Peyer's patch (tissue), 4 donors: ENCODE results near the gene RPEL1. TPM values are rescaled to one million over a fixed set of nuclear protein-coding genes. Genes with fewer than 3 reads are reported as not detected.
"Not testable (repeated sequence)": the region's sequence is repeated elsewhere in the genome, so short reads cannot be mapped to it uniquely, and the experiment has no call there.

Experiments used
- DNase-seq, 3 donors: peaks; one replicate each; pipeline ENCODE4 v3.0.0-alpha.2; 2017 to 2019
- H3K27ac ChIP-seq, 4 donors: fragments of 200-600 bp; sonication (generic); one replicate each; pipeline ENCODE4 v1.5.1; 2016 to 2019
- H3K27me3 ChIP-seq, 2 donors: fragments of 200-600 bp; sonication (generic); one replicate each; pipeline ENCODE4 v1.5.1; 2019
- H3K36me3 ChIP-seq, 3 donors: fragments of 200-600 bp; sonication (generic); one replicate each; pipeline ENCODE4 v1.5.1; 2016 to 2019
- H3K4me1 ChIP-seq, 4 donors: fragments of 200-600 bp; sonication (generic); one replicate each; pipeline ENCODE4 v1.5.1; 2016 to 2019
- H3K4me3 ChIP-seq, 4 donors: fragments of 200-600 bp; sonication (generic); 1 replicate in 3 of 4; 2 replicates in 1 of 4; pipeline ENCODE4 v1.5.1; 2016 to 2019; ENCODE audit warnings: mild to moderate bottlenecking in 1 of 4
- H3K9me3 ChIP-seq, 4 donors: fragments of 200-600 bp; sonication (generic); one replicate each; pipeline ENCODE4 v1.5.1; 2016 to 2019; ENCODE audit warnings: mild to moderate bottlenecking in 1 of 4
- POLR2A ChIP-seq, 2 donors: fragments of 450-650 bp; IDR thresholded peaks; one replicate each; pipeline ENCODE4 v1.5.1; 2017; ENCODE audit warnings: antibody characterized with exemption in 2 of 2, mild to moderate bottlenecking in 2 of 2, moderate library complexity in 2 of 2
- total RNA-seq, 4 donors: library from RNA; depleted of rRNA; stranded (reverse); fragments of >200 nt; gene quantifications; one replicate each; pipeline ENCODE4 v1.1.0, GENCODE V29; 2016
- TF ChIP-seq, protein P1 (sequence below), 6 experiments: fragments of 450-650 bp in 4 of 6; fragments of 200-600 bp in 2 of 6; sonication (generic) in 1 of 6; IDR thresholded peaks; one replicate each; pipeline ENCODE4 v1.5.1; 2017 to 2019; ENCODE audit warnings: antibody characterized with exemption in 6 of 6, mild to moderate bottlenecking in 3 of 6, moderate library complexity in 1 of 6

RPEL1 gene
- total RNA-seq, 4 donors from 2014 or later: 0.40 to 0.88 TPM; not detected in 2

DNA sequence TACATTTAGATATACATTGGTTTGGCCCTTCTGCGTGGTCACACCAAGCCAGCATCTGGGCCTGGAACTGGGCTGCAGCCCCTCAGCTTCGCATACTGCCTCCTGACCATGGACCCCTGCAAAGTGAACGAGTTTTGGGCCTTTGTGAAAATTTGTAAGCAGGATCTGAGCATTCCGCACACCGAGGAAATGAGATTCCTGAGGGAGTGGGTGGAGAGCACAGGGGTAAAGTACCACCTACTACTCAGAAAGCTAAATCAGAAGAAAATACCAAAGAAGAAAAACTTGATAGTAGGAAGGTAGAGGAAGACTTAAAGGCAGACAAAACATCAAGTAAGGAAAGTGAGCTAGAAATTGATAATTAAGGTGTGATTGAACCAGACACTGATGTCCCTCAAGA lies 30.1 kb upstream of the RPEL1 start:
- H3K4me3 ChIP-seq: no peak overlapping the region
- H3K27me3 ChIP-seq: no peaks in the 10 kb centered on the region
- H3K36me3 ChIP-seq: no peaks in the 10 kb centered on the region
- H3K4me1 ChIP-seq: no peaks in the 10 kb centered on the region
- TF ChIP-seq, protein P1, sequence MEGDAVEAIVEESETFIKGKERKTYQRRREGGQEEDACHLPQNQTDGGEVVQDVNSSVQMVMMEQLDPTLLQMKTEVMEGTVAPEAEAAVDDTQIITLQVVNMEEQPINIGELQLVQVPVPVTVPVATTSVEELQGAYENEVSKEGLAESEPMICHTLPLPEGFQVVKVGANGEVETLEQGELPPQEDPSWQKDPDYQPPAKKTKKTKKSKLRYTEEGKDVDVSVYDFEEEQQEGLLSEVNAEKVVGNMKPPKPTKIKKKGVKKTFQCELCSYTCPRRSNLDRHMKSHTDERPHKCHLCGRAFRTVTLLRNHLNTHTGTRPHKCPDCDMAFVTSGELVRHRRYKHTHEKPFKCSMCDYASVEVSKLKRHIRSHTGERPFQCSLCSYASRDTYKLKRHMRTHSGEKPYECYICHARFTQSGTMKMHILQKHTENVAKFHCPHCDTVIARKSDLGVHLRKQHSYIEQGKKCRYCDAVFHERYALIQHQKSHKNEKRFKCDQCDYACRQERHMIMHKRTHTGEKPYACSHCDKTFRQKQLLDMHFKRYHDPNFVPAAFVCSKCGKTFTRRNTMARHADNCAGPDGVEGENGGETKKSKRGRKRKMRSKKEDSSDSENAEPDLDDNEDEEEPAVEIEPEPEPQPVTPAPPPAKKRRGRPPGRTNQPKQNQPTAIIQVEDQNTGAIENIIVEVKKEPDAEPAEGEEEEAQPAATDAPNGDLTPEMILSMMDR (IDR thresholded peaks at IDR 0.05): no peak
- TF ChIP-seq POLR2A (IDR thresholded peaks at IDR 0.05): no peak
- no peak for DNase-seq
- no peak overlapping the region for H3K27ac ChIP-seq
- peaks cover 0 to under 1% (median 0%) of the 10 kb centered on the region in 4 donors for H3K9me3 ChIP-seq

DNA sequence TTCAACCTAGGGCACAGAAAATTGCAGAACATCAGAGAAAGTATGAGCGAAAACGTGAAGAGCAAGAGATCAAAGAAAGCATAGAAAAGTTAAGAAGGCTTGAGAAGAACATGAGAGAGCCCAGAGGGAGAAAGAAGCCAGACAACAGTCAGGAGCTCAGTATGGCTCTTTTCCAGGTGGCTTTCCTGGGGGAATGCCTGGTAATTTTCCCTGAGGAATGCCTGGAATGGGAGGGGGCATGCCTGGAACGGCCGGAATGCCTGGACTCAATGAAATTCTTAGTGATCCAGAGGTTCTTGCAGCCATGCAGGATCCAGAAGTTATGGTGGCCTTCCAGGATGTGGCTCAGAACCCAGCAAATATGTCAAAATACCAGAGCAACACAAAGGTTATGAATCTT lies 29.3 kb upstream of the RPEL1 start:
- H3K36me3 ChIP-seq, H3K27ac ChIP-seq, DNase-seq, H3K27me3 ChIP-seq, H3K9me3 ChIP-seq, H3K4me3 ChIP-seq, H3K4me1 ChIP-seq: not testable (repeated sequence)

DNA sequence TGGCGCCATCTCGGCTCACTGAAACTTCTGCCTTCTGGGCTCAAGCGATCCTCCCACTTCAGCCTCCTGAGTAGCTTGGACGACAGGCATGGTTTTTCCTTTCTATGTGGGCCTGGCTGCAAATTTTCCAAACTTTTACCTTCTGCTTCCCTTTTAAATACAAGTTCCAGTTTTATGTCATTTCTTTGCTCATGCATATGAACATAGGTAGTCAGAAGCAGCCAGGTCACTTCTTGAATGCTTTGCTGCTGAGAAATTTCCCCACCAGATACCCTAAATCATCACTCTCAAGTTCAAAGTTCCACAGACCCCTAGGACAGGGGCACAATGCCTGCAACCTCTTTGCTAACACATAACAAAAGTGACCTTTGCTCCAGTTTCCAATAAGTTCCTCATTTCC lies 21.6 kb upstream of the RPEL1 start:
- peaks cover 0 to 14% (median 5%) of the 10 kb centered on the region in 4 donors for H3K9me3 ChIP-seq
- no peak overlapping the region for H3K27ac ChIP-seq
- H3K4me1 ChIP-seq: peaks cover 0 to 13% (median 0%) of the 10 kb centered on the region in 4 donors
- H3K4me3 ChIP-seq: no peak overlapping the region
- H3K27me3 ChIP-seq: no peaks in the 10 kb centered on the region
- no peaks in the 10 kb centered on the region for H3K36me3 ChIP-seq
- no peak for DNase-seq
- TF ChIP-seq, protein P1 (IDR thresholded peaks at IDR 0.05): no peak
- no peak for TF ChIP-seq POLR2A (IDR thresholded peaks at IDR 0.05)

DNA sequence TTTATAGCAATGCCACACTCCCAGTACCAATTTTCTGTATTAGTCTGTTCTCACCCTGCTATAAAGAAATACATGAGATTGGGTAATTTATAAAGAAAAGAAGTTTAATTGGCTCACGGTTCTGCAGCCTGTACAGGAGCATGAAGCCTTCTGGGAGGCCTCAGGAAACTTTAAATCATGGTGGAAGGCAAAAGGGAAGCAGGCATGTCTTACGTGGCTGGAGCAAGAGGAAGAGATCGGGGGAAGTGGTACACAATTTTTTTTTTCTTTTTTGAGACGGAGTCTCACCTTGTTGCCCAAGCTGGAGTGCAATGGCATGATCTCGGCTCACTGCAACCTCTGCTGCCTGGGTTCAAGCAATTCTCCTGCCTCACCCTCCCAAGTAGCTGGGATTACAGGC lies 21.0 kb upstream of the RPEL1 start:
- H3K4me1 ChIP-seq: peaks cover 0 to 13% (median 0%) of the 10 kb centered on the region in 4 donors
- H3K27ac ChIP-seq, H3K36me3 ChIP-seq, H3K4me3 ChIP-seq, DNase-seq, H3K27me3 ChIP-seq: not testable (repeated sequence)
- H3K9me3 ChIP-seq: peaks cover 0 to 14% (median 5%) of the 10 kb centered on the region in 4 donors

DNA sequence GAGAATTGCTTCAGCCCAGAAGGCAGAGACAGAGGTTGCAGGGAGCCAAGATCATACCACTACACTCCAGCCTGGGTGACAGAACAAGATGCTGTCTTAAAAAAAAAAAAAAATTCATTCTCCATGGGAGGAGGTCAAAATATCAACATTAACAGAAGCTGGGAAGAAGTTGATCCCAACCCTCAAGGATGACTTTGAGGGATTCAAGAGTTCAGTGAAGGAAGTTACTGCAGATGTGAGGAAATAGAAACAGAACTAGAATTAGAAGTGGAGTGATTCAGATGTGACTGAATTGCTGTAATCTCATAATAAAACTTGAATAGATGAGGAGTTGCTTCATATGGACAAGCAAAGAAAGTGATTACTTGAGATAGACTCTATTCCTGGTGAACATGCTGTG lies 19.7 kb upstream of the RPEL1 start:
- Histone ChIP-seq H3K36me3 (no peaks in the 10 kb centered on the region), H3K27me3 (no peaks in the 10 kb centered on the region), H3K27ac (peak overlapping the region in 1 of 4 donors; percentile 85), H3K4me1 (peaks cover 0 to 16% (median 0%) of the 10 kb centered on the region in 4 donors), H3K9me3 (peaks cover 0 to 14% (median 5%) of the 10 kb centered on the region in 4 donors), H3K4me3 (no peak overlapping the region)
- TF ChIP-seq, protein P1 (IDR thresholded peaks at IDR 0.05): no peak
- TF ChIP-seq POLR2A (IDR thresholded peaks at IDR 0.05): no peak
- no peak for DNase-seq

DNA sequence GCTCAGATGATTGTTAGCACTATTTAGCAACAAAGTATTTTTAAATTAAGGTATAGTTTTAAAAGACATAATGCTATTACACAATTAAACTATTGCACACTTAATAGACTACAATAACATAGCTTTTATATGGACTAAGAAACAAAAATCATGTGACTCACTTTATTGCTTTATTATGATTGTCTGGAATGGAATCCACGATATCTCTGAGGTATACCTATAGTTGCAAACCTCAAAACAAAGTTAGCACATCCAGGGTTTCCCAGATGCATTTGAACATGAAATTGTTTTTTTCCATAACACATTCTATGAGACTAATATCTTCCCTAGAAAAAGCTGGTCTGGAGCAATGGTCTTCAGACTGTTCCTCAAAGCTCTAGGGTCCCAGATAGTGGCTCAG lies 18.3 kb upstream of the RPEL1 start:
- no peaks in the 10 kb centered on the region for H3K27me3 ChIP-seq
- no peak overlapping the region for H3K4me3 ChIP-seq
- H3K36me3 ChIP-seq: no peaks in the 10 kb centered on the region
- peaks cover 0 to 30% (median 0%) of the 10 kb centered on the region in 4 donors for H3K4me1 ChIP-seq
- H3K27ac ChIP-seq: peak overlapping the region in 2 of 4 donors; percentile 57 to 85
- peaks cover 0 to 14% (median 5%) of the 10 kb centered on the region in 4 donors for H3K9me3 ChIP-seq
- no peak for DNase-seq
- TF ChIP-seq, protein P1 (IDR thresholded peaks at IDR 0.05): no peak
- no peak for TF ChIP-seq POLR2A (IDR thresholded peaks at IDR 0.05)

DNA sequence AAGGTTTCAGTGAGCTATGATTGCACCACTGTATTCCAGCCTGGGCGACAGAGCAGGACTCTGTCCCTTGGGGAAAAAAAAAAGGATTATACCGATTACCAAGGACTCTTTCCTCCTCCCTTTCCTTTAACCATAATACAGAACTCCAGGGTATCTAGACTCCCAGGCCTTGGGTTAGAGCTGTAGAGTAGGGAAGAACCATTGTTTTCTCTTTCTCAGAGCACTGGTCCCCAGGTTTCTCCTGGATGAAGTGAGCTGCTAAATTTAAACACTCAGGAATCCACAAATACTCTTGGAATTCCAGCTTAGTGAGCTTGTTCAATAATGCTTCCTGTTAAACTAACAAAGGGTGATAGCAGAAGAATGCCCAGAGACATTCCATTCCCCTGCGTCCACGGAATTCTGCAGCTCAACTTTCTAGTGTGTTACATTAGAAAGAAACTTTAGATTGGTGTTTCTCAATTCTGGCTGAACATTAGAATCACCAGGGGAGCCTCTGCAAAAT lies 14.6 kb upstream of the RPEL1 start:
- H3K4me3 ChIP-seq: no peak overlapping the region
- H3K27ac ChIP-seq: peak overlapping the region in 3 of 4 donors; percentile 33 to 75 (median 65)
- no peaks in the 10 kb centered on the region for H3K27me3 ChIP-seq
- H3K36me3 ChIP-seq: no peaks in the 10 kb centered on the region
- H3K9me3 ChIP-seq: no peaks in the 10 kb centered on the region
- TF ChIP-seq POLR2A (IDR thresholded peaks at IDR 0.05): no peak
- TF ChIP-seq, protein P1 (IDR thresholded peaks at IDR 0.05): no peak
- DNase-seq: no peak
- peaks cover 0 to 30% (median 0%) of the 10 kb centered on the region in 4 donors for H3K4me1 ChIP-seq
